Upper lobe of left lung (tissue), 4 donors: ENCODE results near the gene HIF1A.

Experiments used
- POLR2A ChIP-seq, 4 donors: fragments of 450-650 bp; IDR thresholded peaks; one replicate each; pipeline ENCODE4 v1.5.1; 2016 to 2017; ENCODE audit warnings: antibody characterized with exemption in 4 of 4, mild to moderate bottlenecking in 2 of 4
- TF ChIP-seq, protein P1 (sequence below), 6 experiments: fragments of 450-650 bp in 4 of 6; fragments of 200-600 bp in 2 of 6; sonication (generic) in 2 of 6; IDR thresholded peaks; one replicate each; pipeline ENCODE4 v1.5.1; 2016 to 2019; ENCODE audit warnings: antibody characterized with exemption in 6 of 6

DNA sequence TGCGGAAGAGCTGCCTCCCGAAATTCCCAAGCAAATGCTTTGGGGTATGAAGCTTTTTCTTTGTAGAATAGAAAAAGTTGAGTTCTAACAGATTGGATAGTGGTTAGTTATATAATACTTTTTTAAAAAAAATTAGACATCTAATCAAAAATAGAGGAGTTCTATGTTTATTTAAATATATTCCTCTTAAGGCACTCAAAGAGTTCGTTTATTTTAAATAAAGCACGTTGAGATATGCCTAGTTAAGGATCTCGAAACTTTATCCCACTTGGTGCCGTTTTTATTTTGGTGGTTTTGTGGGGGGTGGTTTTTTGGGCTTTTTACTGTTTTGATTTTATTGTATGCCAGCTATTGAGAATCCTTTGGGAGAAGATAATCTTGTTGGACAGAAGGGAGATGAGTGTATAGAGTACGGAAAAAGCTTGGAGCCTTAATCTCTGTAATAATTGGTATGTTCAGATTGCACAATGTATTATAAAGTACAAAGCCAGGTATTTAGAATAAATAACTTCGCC lies 56.2 kb downstream of the HIF1A start:
- TF ChIP-seq, protein P1, sequence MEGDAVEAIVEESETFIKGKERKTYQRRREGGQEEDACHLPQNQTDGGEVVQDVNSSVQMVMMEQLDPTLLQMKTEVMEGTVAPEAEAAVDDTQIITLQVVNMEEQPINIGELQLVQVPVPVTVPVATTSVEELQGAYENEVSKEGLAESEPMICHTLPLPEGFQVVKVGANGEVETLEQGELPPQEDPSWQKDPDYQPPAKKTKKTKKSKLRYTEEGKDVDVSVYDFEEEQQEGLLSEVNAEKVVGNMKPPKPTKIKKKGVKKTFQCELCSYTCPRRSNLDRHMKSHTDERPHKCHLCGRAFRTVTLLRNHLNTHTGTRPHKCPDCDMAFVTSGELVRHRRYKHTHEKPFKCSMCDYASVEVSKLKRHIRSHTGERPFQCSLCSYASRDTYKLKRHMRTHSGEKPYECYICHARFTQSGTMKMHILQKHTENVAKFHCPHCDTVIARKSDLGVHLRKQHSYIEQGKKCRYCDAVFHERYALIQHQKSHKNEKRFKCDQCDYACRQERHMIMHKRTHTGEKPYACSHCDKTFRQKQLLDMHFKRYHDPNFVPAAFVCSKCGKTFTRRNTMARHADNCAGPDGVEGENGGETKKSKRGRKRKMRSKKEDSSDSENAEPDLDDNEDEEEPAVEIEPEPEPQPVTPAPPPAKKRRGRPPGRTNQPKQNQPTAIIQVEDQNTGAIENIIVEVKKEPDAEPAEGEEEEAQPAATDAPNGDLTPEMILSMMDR (IDR thresholded peaks at IDR 0.05) = no peak
- no peak for TF ChIP-seq POLR2A (IDR thresholded peaks at IDR 0.05)
